RWPE2 (cell line): Measurements from ENCODE around the gene TM9SF1.

Source experiments
- ATAC-seq: fragments of 200-7000 bp; cut with Tn5 transposase; 3 replicates; pipeline ENCODE4 v1.9.1; 2021; ENCODE audit warnings: low read depth
- DNase-seq: peaks from one replicate; pipeline ENCODE4 v3.0.0-alpha.2; 2020; ENCODE audit warnings: low spot score
- H3K27ac ChIP-seq: fragments of 450-650 bp; 2 replicates; pipeline ENCODE4 v1.5.1; 2017; ENCODE audit warnings: mild to moderate bottlenecking; ENCODE audit not compliant: poor library complexity, severe bottlenecking
- H3K27me3 ChIP-seq: fragments of 250-450 bp; sonication (Bioruptor Pico); 2 replicates; pipeline ENCODE4 v1.5.1; 2021; ENCODE audit warnings: mild to moderate bottlenecking, moderate library complexity; ENCODE audit not compliant: insufficient read depth, poor library complexity, severe bottlenecking
- H3K36me3 ChIP-seq: fragments of 250-450 bp; sonication (Bioruptor Pico); 2 replicates; pipeline ENCODE4 v1.5.1; 2020; ENCODE audit warnings: low read depth, mild to moderate bottlenecking, moderate library complexity
- H3K4me1 ChIP-seq: fragments of 250-450 bp; sonication (Bioruptor Pico); 2 replicates; pipeline ENCODE4 v1.5.1; 2021; ENCODE audit warnings: mild to moderate bottlenecking, moderate library complexity; ENCODE audit not compliant: insufficient read depth, poor library complexity, severe bottlenecking
- H3K4me3 ChIP-seq: fragments of 250-450 bp; sonication (Bioruptor Pico); 2 replicates; pipeline ENCODE4 v1.5.1; 2021; ENCODE audit warnings: mild to moderate bottlenecking, moderate library complexity; ENCODE audit not compliant: severe bottlenecking
- H3K9me3 ChIP-seq: fragments of 250-450 bp; sonication (Bioruptor Pico); 2 replicates; pipeline ENCODE4 v1.5.1; 2021; ENCODE audit warnings: mild to moderate bottlenecking, moderate library complexity; ENCODE audit not compliant: severe bottlenecking
- TF ChIP-seq, protein P1 (sequence below): fragments of 450-650 bp; IDR thresholded peaks from one replicate; pipeline ENCODE4 v1.5.1; 2017; ENCODE audit warnings: mild to moderate bottlenecking, moderate library complexity; ENCODE audit not compliant: poor library complexity, severe bottlenecking

TM9SF1 gene

DNA sequence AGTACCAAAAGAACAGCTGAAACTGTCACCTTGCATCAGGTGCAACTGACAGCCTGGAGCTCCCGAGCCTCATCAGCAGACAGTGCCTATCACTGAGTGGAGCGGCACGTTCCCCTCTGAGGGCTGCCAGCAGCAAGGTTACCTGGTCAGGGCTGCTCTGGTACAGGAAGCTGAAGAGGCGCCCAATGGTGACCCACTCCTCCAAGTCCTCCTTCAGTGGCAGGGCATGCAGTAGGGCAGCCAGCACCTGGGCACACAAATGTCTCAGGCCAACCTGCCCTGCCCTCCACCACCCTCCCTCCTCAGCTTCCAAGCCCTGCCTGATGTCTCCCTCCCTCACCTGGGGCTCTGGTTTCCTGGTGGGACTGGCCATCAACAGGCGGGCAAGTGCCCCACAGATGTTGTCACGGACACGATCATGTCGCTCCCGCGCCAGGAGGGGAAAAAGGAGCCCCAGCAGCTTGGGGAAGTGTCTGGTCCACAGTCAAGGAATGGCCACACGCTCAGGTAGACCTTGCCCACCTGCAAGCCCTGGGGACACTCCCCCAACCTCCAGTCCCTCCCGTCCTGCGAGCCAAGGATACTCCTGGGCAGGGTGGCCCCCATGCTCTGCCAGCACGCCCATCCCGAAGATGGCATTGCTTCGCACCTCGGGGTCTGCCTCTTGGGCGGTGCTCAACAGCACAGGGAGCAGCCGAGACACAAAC, 13.7 kb downstream of the TM9SF1 start:
- TF ChIP-seq, protein P1, sequence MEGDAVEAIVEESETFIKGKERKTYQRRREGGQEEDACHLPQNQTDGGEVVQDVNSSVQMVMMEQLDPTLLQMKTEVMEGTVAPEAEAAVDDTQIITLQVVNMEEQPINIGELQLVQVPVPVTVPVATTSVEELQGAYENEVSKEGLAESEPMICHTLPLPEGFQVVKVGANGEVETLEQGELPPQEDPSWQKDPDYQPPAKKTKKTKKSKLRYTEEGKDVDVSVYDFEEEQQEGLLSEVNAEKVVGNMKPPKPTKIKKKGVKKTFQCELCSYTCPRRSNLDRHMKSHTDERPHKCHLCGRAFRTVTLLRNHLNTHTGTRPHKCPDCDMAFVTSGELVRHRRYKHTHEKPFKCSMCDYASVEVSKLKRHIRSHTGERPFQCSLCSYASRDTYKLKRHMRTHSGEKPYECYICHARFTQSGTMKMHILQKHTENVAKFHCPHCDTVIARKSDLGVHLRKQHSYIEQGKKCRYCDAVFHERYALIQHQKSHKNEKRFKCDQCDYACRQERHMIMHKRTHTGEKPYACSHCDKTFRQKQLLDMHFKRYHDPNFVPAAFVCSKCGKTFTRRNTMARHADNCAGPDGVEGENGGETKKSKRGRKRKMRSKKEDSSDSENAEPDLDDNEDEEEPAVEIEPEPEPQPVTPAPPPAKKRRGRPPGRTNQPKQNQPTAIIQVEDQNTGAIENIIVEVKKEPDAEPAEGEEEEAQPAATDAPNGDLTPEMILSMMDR: no peak
- DNase-seq (peak; percentile 68), ATAC-seq (no peak; the same call in 2 of the 3 replicates)
- Histone ChIP-seq H3K27me3 (no peaks in the 10 kb centered on the region), H3K27ac (no peak overlapping the region), H3K4me3 (no peak overlapping the region), H3K9me3 (no peaks in the 10 kb centered on the region), H3K4me1 (no peaks in the 10 kb centered on the region), H3K36me3 (peaks cover 67% of the 10 kb centered on the region)

DNA sequence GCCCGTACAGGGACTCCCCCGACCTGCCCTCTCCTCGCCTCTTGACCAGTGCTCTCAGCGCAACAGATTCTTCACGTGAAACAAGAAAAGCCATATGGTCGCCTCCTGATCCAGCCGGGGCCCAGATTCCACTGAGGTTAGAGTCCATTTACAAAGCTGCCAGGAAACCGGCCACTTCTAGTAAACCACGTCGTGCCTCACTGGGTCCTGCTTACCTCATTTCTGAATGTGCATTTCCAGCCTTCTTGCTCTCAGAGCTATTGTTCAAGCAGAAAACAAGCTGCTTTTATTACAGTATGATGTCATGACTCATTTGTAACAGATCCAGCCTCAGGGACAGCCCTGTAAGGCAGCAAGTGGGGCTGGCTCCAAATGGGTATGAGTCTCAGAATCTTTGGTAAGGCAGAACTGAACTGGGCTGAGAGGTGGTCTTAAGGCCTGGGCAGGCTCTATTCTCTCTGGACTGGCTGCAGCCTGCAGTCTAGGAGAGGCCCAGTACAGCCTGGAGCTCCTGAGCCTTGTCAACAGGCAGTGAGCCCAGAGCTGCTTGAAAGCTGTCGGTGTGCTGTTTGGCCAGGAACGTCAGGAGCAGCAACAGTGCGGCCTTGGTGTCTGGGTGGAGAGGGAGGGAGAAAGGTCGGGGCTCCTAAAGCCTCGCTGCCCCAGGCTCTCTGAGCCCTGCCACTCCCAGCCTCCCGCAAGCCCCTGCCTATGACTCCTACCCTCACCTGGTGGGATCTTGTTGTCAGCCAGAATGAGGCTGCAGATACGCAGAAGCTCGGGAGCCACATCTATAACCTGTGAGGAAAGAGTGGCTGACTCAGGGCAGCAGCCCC, 15.1 kb downstream of the TM9SF1 start:
- no peak overlapping the region for H3K4me3 ChIP-seq
- TF ChIP-seq, protein P1: no peak
- peak; percentile 8; the same call in 2 of the 3 replicates for ATAC-seq
- H3K27me3 ChIP-seq: no peaks in the 10 kb centered on the region
- H3K9me3 ChIP-seq: no peaks in the 10 kb centered on the region
- peaks cover 54% of the 10 kb centered on the region for H3K36me3 ChIP-seq
- peak; percentile 63 for DNase-seq
- H3K4me1 ChIP-seq: no peaks in the 10 kb centered on the region
- H3K27ac ChIP-seq: no peak overlapping the region

DNA sequence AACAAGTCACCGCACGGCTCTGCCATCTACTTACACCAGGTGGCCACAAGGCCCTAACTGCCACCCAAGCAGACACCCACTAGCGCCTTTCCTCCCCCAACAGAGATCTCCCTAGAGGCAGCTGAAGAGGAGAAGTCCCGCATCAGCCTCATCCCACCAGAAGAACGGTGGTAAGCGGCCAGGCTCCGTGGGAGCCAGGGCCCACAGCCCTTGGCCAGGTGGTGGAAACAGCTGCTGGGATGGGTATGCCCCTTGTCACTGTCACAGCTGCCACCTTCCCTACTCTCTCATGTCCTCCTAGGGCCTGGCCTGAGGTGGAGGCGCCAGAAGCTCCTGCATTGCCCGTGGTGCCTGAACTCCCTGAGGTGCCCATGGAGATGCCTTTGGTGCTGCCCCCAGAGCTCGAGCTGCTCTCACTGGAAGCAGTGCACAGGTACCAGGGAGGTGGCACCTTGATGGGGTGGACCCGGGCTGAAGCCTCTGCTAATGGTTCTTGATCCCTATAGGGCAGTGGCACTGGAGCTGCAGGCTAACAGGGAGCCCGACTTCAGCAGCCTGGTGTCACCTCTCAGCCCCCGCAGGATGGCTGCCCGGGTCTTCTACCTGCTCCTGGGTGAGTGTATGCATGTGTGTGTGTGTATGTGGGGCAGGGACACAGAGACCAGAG, 15.8 kb downstream of the TM9SF1 start:
- Histone ChIP-seq H3K4me3 (no peak overlapping the region), H3K9me3 (no peaks in the 10 kb centered on the region), H3K27ac (no peak overlapping the region), H3K36me3 (peaks cover 46% of the 10 kb centered on the region), H3K27me3 (no peaks in the 10 kb centered on the region), H3K4me1 (no peaks in the 10 kb centered on the region)
- ATAC-seq (no peak; the same call in 2 of the 3 replicates), DNase-seq (peak; percentile 62)
- TF ChIP-seq, protein P1: no peak

DNA sequence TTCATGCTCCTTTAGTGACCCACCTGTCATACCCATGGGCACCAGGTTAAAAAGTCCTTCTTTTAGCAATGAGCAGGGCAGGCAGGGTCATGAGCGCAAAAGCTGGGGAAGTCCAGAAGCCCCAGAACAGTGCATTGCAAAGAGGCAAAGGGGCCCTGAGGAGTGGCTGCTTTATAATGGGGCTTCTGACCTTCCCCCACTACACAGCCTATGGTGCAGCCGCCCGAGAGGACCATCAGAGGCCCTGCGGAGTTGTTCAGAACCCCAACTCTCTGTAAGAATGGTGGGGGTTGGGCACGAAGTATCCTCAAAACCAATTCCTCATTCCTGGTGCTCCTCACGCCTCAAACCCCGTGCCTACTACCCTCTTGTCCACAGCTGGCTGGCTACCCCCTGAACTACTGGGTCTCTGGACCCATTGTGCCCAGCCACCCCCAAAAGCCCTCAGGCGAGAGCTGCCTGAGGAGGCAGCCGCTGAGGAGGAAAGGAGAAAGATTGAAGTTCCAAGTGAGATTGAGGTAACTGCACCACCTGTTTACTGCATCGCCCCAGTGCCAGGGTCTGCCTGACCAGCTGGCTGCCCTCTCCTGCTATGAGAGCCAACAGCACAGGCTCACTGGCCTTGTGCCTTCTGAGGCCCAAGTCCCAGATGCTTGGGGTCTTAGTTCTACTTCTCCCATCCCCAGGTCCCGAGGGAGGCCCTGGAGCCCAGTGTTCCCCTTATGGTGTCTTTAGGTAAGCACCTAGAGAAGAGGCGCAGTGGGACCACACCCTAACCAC, 16.7 kb downstream of the TM9SF1 start:
- Histone ChIP-seq H3K4me1 (no peaks in the 10 kb centered on the region), H3K27me3 (no peaks in the 10 kb centered on the region), H3K27ac (no peak overlapping the region), H3K36me3 (peaks cover 41% of the 10 kb centered on the region), H3K9me3 (no peaks in the 10 kb centered on the region), H3K4me3 (no peak overlapping the region)
- TF ChIP-seq, protein P1: no peak
- no peak for ATAC-seq
- DNase-seq: peak; percentile 59
